GM23338 (cell line): ENCODE measurements around the gene TBK1. TPM values are rescaled to one million over a fixed set of nuclear protein-coding genes. Genes with fewer than 3 reads are reported as not detected.

Experiments
- ATAC-seq: fragments of 200-7000 bp; cut with Tn5 transposase; 3 replicates; pipeline ENCODE4 v1.9.1; 2020
- DNase-seq: peaks from one replicate; pipeline ENCODE4 v3.0.0-alpha.2; 2015; ENCODE audit warnings: low spot score
- H2AFZ ChIP-seq: fragments of 200-600 bp; sonication (generic); 2 replicates; pipeline ENCODE4 v1.8.0; 2016; ENCODE audit warnings: antibody characterized with exemption, mild to moderate bottlenecking, moderate library complexity
- H3F3A ChIP-seq: fragments of 200-600 bp; sonication (generic); replicated peaks from 2 replicates; pipeline ENCODE4 v1.8.0; 2017; ENCODE audit warnings: antibody characterized with exemption, mixed run types, low read depth
- H3K27ac ChIP-seq: fragments of 200-600 bp; sonication (generic); 2 replicates; pipeline ENCODE4 v1.6.1; 2016; ENCODE audit warnings: low read depth
- H3K27me3 ChIP-seq: fragments of 200-600 bp; sonication (generic); 2 replicates; pipeline ENCODE4 v1.8.0; 2016; ENCODE audit warnings: mild to moderate bottlenecking, mixed run types, moderate library complexity; ENCODE audit not compliant: insufficient read depth
- H3K36me3 ChIP-seq: fragments of 200-600 bp; sonication (generic); 2 replicates; pipeline ENCODE4 v1.8.0; 2016; ENCODE audit warnings: mild to moderate bottlenecking; ENCODE audit not compliant: insufficient read depth
- H3K4me1 ChIP-seq: fragments of 200-600 bp; sonication (generic); 2 replicates; pipeline ENCODE4 v1.8.0; 2016; ENCODE audit warnings: mild to moderate bottlenecking, moderate library complexity; ENCODE audit not compliant: insufficient read depth
- H3K4me2 ChIP-seq: fragments of 200-600 bp; sonication (generic); 2 replicates; pipeline ENCODE4 v1.7.1; 2017; ENCODE audit warnings: mixed run types
- H3K4me3 ChIP-seq: fragments of 200-600 bp; sonication (generic); 2 replicates; pipeline ENCODE4 v1.6.1; 2016; ENCODE audit warnings: mixed run types
- H3K79me2 ChIP-seq: fragments of 200-600 bp; sonication (generic); replicated peaks from 2 replicates; pipeline ENCODE4 v1.8.0; 2017; ENCODE audit warnings: mild to moderate bottlenecking; ENCODE audit not compliant: insufficient read depth
- H3K9me2 ChIP-seq: fragments of 200-600 bp; sonication (generic); 2 replicates; pipeline ENCODE4 v1.8.0; 2017; ENCODE audit not compliant: insufficient read depth
- H4K20me1 ChIP-seq: fragments of 200-600 bp; sonication (generic); replicated peaks from 2 replicates; pipeline ENCODE4 v1.8.0; 2017; ENCODE audit warnings: mild to moderate bottlenecking; ENCODE audit not compliant: insufficient read depth
- H3K27ac Mint-ChIP-seq: 2 replicates; pipeline ENCODE4 v1.8.0; 2020; ENCODE audit warnings: inconsistent platforms, mild to moderate bottlenecking, moderate library complexity, mixed read lengths
- H3K27me3 Mint-ChIP-seq: 3 replicates; pipeline ENCODE4 v1.8.0; 2022; ENCODE audit warnings: low read depth, mild to moderate bottlenecking, moderate library complexity, mixed read lengths, inconsistent platforms; ENCODE audit not compliant: insufficient read depth, poor library complexity
- H3K36me3 Mint-ChIP-seq: 3 replicates; pipeline ENCODE4 v1.8.0; 2021; ENCODE audit warnings: low read depth, mild to moderate bottlenecking, inconsistent platforms, moderate library complexity, mixed read lengths
- H3K4me1 Mint-ChIP-seq: 3 replicates; pipeline ENCODE4 v1.8.0; 2020; ENCODE audit warnings: mild to moderate bottlenecking, inconsistent platforms, mixed read lengths
- H3K4me3 Mint-ChIP-seq: 3 replicates; pipeline ENCODE4 v1.8.0; 2021; ENCODE audit warnings: moderate library complexity, mild to moderate bottlenecking, inconsistent platforms, mixed read lengths
- H3K9me3 Mint-ChIP-seq: 3 replicates; pipeline ENCODE4 v1.8.0; 2020; ENCODE audit warnings: moderate library complexity, mild to moderate bottlenecking, inconsistent platforms, mixed read lengths
- CREB1 ChIP-seq: fragments of 250-450 bp; sonication (Bioruptor Pico); IDR thresholded peaks from 2 replicates; pipeline ENCODE4 v1.5.0; 2020; ENCODE audit warnings: low read depth, mild to moderate bottlenecking, moderate library complexity
- CTCF ChIP-seq, 2 experiments: fragments of 200-600 bp in 1 of 2; sonication (generic) in 1 of 2; conservative IDR thresholded peaks; 2 replicates each; pipeline versions ENCODE4 v1.5.1 to v1.6.1; 2016 to 2017; ENCODE audit warnings: antibody characterized with exemption in 2 of 2, low read depth in 2 of 2, mild to moderate bottlenecking in 2 of 2, moderate library complexity in 1 of 2
- ETS1 ChIP-seq: IDR thresholded peaks from 2 replicates; pipeline ENCODE4 v1.6.1; 2016; ENCODE audit warnings: antibody characterized with exemption
- EZH2 ChIP-seq: fragments of 200-600 bp; sonication (generic); IDR thresholded peaks from one replicate; pipeline ENCODE4 v1.8.0; 2017; ENCODE audit warnings: antibody characterized with exemption, mild to moderate bottlenecking, low read depth; ENCODE audit not compliant: unreplicated experiment
- EZH2phosphoT487 ChIP-seq: fragments of 200-600 bp; sonication (generic); IDR thresholded peaks from one replicate; pipeline ENCODE4 v1.8.1; 2018; ENCODE audit warnings: antibody characterized with exemption; ENCODE audit not compliant: unreplicated experiment
- JUNB ChIP-seq: IDR thresholded peaks from one replicate; pipeline ENCODE4 v1.6.1; 2016; ENCODE audit warnings: antibody characterized with exemption; ENCODE audit not compliant: unreplicated experiment
- NANOG ChIP-seq: IDR thresholded peaks from 2 replicates; pipeline ENCODE4 v1.6.1; 2016; ENCODE audit warnings: antibody characterized with exemption, borderline replicate concordance
- POLR2AphosphoS5 ChIP-seq: IDR thresholded peaks from 2 replicates; pipeline ENCODE4 v1.6.1; 2016; ENCODE audit warnings: antibody characterized with exemption, low read depth
- REST ChIP-seq: IDR thresholded peaks from one replicate; pipeline ENCODE4 v1.6.1; 2018; ENCODE audit warnings: antibody characterized with exemption; ENCODE audit not compliant: unreplicated experiment
- STAT1 ChIP-seq: IDR thresholded peaks from one replicate; pipeline ENCODE4 v1.6.1; 2016; ENCODE audit warnings: antibody characterized with exemption; ENCODE audit not compliant: unreplicated experiment
- ZNF114 ChIP-seq: fragments of 250-450 bp; sonication (Bioruptor Pico); IDR thresholded peaks from 2 replicates; pipeline ENCODE4 v1.5.0; 2020; ENCODE audit warnings: mild to moderate bottlenecking, moderate library complexity
- ZNF331 ChIP-seq: fragments of 250-450 bp; sonication (Bioruptor Pico); IDR thresholded peaks from 2 replicates; pipeline ENCODE4 v1.5.0; 2020; ENCODE audit warnings: low read depth, mild to moderate bottlenecking, moderate library complexity
- ZNF462 ChIP-seq: fragments of 250-450 bp; sonication (Bioruptor Pico); IDR thresholded peaks from 2 replicates; pipeline ENCODE4 v1.5.0; 2020; ENCODE audit warnings: mild to moderate bottlenecking, moderate library complexity
- polyA plus RNA-seq: library from polyadenylated mRNA; unstranded; fragments of >200 nt; fragmentation: Nextera tagmentation; extraction: Ambion mirVana; gene quantifications from 2 replicates; pipeline ENCODE4 v1.2.1, GENCODE V29; 2016
- total RNA-seq: library from RNA; depleted of rRNA; stranded (reverse); fragments of >200 nt; shearing (Covaris generic); gene quantifications from 2 replicates; pipeline ENCODE4 v1.2.3, GENCODE V29; 2014

Gene TBK1
- total and polyA plus RNA-seq, 2 experiments from 2014 or later: 21.7 to 29.9 TPM

GRCh38 chr12:64501486-64501885 lies 49.6 kb downstream of the TBK1 start:
- TF ChIP-seq CREB1 (no peak), ZNF462 (CRISPR knock-in tag) (no peak), REST (no peak), CTCF (conservative IDR thresholded peaks at IDR 0.05; ENCODE audit: low read depth in 2 of 2) (no peak), EZH2phosphoT487 (no peak), ZNF114 (no peak), JUNB (no peak), POLR2AphosphoS5 (no peak), EZH2 (no peak), STAT1 (no peak), NANOG (no peak), ETS1 (no peak), ZNF331 (no peak)
- H3K4me3 Mint-ChIP-seq: no peak overlapping the region
- H3F3A ChIP-seq: no peaks in the 10 kb centered on the region
- no peak overlapping the region for H3K4me3 ChIP-seq
- H3K36me3 Mint-ChIP-seq: peaks cover 34% of the 10 kb centered on the region
- H2AFZ ChIP-seq: no peak overlapping the region
- no peaks in the 10 kb centered on the region for H3K79me2 ChIP-seq
- H3K27me3 ChIP-seq: no peaks in the 10 kb centered on the region
- H3K36me3 ChIP-seq: peaks cover 21% of the 10 kb centered on the region
- H3K4me2 ChIP-seq: no peak overlapping the region
- H3K27ac Mint-ChIP-seq: no peak overlapping the region
- H3K4me1 Mint-ChIP-seq: no peaks in the 10 kb centered on the region
- no peaks in the 10 kb centered on the region for H3K9me2 ChIP-seq
- no peaks in the 10 kb centered on the region for H3K4me1 ChIP-seq
- H4K20me1 ChIP-seq: no peaks in the 10 kb centered on the region
- H3K27me3 Mint-ChIP-seq: peaks cover 2% of the 10 kb centered on the region
- H3K9me3 Mint-ChIP-seq: no peaks in the 10 kb centered on the region
- H3K27ac ChIP-seq: no peak overlapping the region
- ATAC-seq (no peak), DNase-seq (no peak)
